Measurements from ENCODE around the gene PSMB5.

PSMB5 gene

GRCh38 chr14:22980672-22981089 is 54.0 kb downstream of the PSMB5 start:
- TF ChIP-seq CTCF (IDR thresholded peaks at IDR 0.05; ENCODE audit: low read length, missing control alignments): no peak
- peak overlapping the region; percentile 81 for H3K4me3 ChIP-seq (replicated peaks; ENCODE audit: low read depth, low read length)
- peak; percentile 27 for DNase-seq (ENCODE audit: low read depth)

- DNase-seq (ENCODE audit: low read depth): no peak
- TF ChIP-seq CTCF (IDR thresholded peaks at IDR 0.05; ENCODE audit: low read length, missing control alignments): no peak
These were observed 54.8 kb downstream of the PSMB5 start for GRCh38 chr14:22979748-22980392.

GRCh38 chr14:22978981-22979671 is 55.6 kb downstream of the PSMB5 start:
- no peak for TF ChIP-seq CTCF (IDR thresholded peaks at IDR 0.05; ENCODE audit: low read length, missing control alignments)
- no peak for DNase-seq (ENCODE audit: low read depth)
- H3K4me3 ChIP-seq (replicated peaks; ENCODE audit: low read depth, low read length): peak overlapping the region; percentile 81

More at GRCh38 chr14:22979748-22980392, 54.8 kb downstream of the PSMB5 start:
- peak overlapping the region; percentile 81 for H3K4me3 ChIP-seq (replicated peaks; ENCODE audit: low read depth, low read length)

GRCh38 chr14:22978487-22978837 is 56.2 kb downstream of the PSMB5 start:
- TF ChIP-seq CTCF (IDR thresholded peaks at IDR 0.05; ENCODE audit: low read length, missing control alignments): no peak
- H3K4me3 ChIP-seq (replicated peaks; ENCODE audit: low read depth, low read length): no peak overlapping the region
- no peak for DNase-seq (ENCODE audit: low read depth)

GRCh38 chr14:22977684-22978486 is 56.8 kb downstream of the PSMB5 start:
- no peak for TF ChIP-seq CTCF (IDR thresholded peaks at IDR 0.05; ENCODE audit: low read length, missing control alignments)
- peak; percentile 79 for DNase-seq (ENCODE audit: low read depth)

GRCh38 chr14:22977434-22977683 is 57.3 kb downstream of the PSMB5 start:
- no peak for DNase-seq (ENCODE audit: low read depth)
- no peak overlapping the region for H3K4me3 ChIP-seq (replicated peaks; ENCODE audit: low read depth, low read length)
- no peak for TF ChIP-seq CTCF (IDR thresholded peaks at IDR 0.05; ENCODE audit: low read length, missing control alignments)

More at GRCh38 chr14:22977684-22978486, 56.8 kb downstream of the PSMB5 start:
- no peak overlapping the region for H3K4me3 ChIP-seq (replicated peaks; ENCODE audit: low read depth, low read length)

Data from fibroblast of pulmonary artery (primary cell).